Hematopoietic multipotent progenitor cell treated with erythropoietin and hydrocortisone succinate and interleukin-3 and kit ligand, for 8 days (in vitro differentiated cells): ENCODE results near the gene GRM1.

Source experiments
- DNase-seq: peaks from one replicate; pipeline ENCODE4 v3.0.0-alpha.2; 2015

Gene GRM1

DNA sequence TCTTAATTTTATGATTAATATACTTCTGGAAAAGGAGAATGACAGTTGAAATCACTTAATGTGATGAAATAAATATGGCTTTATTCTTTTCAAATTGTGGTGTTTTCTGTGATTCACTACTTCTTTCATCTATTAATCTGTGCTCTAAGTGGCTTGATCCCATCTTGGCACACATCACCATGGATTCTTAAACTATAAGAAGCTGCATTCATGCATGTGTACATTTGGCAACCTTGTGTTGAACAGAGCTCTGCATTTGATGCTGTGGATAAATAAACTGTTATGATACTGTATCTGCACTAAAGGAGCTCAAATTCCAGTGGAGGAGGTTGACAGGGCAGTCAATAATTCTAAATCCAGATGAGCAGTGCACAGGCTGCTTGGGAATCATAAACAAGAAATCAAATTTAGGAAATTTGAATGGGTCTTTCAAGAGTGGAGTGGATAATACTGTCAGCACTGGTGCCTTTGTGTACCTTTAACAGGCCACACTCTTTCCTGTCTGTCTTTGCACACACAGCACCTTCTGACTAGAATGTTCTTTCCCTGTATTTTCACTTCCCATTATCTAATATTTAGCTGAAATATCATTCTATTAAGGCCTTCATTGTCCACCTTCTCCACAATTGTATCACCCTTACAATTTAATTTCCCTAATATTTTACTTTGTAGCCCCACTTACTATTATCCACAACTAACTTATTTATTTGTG lies 252.9 kb downstream of the GRM1 start:
- no peak for DNase-seq

DNA sequence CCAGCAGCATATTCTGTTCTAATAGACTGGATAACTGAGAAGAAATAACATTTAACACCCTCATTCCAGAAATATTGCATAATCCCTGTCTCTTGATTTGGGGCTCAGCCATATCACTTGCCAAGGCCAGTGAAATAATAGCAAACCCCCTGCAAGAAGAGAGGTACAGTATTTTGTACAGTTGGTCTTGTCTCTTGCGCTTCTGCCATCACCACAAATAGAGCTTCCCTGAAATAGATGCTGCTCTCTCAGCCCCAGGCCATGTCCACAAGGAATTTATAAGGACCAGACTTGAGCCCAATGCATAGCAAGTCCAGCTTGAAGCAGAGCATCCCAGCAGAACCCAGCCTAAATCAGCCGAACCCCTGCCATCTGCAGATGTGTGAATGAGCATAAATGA lies 254.0 kb downstream of the GRM1 start:
- DNase-seq, result no peak

DNA sequence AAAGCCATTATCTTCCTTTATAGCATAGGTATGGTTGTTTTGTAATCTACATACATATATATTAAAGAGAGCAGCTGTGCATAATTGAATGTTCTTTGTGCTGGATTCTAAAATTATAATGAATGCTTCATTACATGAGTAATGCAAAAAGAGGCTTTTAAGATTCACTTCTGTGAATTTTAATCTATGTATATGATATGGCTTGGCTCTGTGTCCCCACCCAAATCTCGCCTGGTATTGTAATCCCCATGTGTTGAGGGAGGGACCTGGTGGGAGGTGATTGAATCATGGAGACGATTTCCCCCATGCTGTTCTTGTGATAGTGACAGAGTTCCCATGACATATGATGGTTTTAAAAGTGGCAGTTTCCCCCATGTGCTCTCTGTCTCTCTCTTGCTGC lies 255.4 kb downstream of the GRM1 start:
- DNase-seq, result no peak

DNA sequence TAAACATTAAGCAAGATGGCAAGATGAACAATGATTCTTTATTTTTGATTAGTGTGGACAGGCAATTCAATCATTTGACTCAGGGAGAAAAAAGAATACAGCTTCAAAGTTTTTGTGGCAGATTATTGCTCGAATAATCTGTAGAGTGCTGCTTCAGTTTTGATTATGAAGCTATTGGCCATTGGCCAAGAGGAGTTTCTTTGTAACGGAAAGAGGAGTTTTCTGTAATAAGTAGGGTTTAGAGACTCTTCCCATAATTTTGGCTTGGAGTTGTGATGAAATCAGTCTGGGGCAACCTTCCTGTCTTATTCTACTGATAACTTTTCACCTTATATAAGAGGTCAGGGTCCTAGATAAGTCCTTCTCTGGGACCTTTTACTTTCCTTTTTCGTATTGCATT lies 258.1 kb downstream of the GRM1 start:
- DNase-seq, result no peak

DNA sequence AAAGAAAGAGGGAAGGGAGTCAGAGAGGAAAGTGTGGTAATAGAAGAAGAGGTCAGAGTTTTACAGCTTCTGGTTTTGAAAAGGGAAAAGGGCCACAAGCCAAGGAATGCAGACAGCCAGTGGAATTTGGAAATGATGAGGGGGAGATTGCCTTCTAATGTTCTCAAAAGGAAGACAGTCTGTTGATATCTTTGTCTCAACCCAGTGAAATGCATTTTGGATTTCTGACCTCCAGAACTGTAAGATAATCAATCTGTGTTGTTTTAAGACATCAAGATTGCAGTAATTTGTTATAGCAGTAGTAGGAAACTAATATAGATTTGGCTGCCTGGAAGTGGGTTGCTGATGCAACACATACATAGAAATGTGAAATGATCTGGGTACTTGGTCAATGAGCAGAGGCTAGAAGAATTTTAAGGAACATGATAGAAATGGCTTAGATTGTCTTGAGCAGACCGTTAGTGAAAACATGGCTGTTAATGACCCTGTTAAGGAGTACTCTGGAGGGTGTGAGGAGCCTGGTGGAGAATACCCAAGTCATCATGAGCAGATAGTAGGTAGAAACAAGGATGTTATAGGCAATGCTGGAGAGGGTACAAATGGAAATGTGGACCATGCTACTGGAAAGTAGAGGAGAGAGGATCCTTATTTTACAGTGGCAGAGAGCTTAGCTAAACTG lies 259.0 kb downstream of the GRM1 start:
- DNase-seq, result no peak

DNA sequence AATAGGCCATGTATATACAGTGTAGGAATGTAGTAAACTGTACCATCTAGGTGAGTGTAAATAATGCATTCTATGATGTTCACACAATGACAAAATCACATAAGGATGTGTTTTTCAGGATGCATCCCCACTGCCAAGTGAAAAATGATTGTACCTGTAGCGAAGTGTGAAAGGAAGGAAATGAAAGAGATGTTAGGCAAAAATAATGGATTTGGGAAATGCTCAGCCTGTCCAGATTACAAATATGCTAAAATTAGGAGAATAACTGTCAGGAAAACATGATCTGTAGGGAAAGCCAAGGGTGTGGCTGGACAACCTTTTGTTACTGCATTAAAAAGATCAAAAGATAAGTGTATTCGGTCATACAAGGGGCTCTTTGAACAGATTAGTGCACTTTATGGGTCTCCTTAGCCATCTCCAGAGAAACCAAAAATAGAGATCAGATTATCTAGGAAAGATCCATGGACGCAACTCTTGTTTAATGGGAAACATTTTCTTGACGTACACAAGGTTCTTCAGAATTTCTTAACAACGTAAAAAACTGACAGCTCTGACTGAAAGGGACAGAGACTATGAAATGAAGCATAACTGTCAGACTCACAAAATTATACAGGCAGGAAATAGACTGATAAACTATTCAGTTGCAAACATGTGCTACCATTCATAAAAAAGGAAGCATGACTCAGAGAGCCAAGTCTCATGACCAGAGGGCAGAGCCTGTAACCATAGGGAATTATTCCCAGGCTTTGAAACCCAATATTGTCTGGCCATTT lies 261.1 kb downstream of the GRM1 start:
- no peak for DNase-seq

DNA sequence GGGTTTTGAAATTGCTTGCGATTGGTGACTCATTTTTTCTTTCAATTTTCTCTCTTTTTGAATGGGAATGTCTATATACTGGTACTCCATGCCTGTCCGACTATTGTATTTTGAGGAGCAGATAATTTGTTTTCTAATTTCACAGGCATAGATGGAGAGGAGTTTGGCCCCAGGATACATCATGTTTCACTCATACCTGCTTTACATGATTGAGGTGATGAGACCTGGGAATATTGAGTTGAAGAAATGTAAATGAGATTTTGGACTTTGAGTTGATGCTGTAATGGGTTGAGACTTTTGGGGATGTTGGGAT lies 261.7 kb downstream of the GRM1 start:
- no peak for DNase-seq

DNA sequence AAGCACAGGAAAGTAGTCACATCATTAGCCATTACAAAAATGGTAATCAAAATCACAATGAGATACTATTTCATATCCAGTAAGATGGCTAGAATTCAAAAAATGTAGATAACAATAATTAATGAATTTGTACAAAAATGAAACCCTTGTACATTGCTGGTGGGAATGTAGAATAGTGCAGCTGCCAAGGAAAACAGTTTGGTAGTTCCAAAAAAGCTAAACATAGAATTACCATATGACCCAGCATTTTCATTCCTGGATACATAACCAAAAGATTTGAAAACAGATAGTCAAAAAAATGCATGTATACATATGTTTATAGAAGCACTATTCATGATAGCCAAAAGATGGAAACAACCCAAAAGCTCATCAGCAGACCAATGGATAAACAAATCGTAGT lies 263.6 kb downstream of the GRM1 start:
- no peak for DNase-seq

DNA sequence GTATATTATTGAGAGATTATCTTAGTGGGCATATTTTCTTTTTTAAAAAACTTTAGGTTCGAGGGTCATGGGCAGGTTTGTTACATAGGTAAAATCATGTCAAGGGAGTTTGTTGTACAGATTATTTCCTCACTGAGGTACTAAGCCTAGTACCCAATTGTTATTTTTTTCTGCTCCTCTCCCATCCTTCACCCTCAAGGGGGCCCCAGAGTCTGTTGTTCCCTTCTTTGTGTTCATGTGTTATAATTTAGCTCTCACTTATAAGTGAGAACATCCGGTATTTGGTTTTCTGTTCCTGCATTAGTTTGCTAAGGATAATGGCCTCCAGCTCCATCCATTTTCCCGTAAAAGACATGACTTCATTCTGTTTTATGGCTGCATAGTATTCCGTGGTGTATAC lies 266.8 kb downstream of the GRM1 start:
- DNase-seq, result no peak

DNA sequence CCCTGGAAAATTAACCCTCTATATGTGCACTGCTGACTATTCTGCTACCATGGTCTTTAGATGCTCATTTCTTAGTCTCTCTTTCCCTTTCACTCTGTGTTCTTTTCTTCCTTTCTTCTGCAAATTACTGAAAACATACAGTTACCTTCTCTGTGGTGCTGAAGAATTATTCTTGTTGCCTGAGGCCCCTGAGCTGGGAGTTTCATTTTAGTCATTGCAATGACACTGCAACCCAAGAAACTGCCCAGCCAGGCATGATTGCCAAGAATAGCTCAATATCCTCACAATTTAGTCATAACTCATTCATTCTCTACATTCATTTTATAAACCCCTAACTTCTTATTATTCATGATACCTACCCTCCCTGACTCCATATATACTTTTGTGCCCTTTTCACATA lies 269.0 kb downstream of the GRM1 start:
- no peak for DNase-seq

DNA sequence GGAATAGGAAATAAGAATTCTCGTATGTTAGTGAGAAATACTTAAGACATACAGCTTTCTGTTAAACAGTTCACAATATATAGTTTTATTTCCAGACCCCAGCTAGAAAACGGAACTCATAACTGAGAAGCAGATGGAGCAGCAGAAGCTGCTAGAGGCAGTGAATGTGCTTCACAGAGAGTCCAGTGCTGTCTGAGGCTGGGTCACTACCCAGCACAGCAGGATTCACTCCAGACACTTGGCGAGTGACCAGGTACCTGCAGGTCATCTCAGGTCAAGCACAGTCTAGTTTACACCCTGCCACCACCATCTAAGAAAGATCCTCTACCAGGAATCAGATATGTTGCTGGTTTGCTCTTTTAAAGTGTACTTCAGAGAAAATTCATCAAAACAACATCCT lies 271.7 kb downstream of the GRM1 start:
- DNase-seq, result no peak

DNA sequence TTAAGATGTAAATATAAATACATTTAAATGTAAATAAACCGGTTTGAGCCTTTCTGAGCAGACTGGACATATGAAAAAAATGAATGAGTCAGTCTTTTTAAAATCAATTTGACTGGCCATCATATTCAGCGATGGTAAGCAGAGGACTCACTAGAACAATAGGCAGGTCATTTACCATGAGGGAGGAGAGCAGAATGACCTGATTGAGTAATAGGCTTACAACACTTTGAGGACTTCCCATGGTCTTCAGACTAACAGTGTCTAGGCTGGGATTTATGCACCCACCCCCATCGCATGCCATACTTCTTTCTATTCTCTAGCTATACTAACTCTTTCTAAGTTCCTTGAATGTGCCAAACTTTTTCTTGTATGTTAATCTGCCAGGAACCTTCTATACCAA lies 272.9 kb downstream of the GRM1 start:
- DNase-seq, result no peak

DNA sequence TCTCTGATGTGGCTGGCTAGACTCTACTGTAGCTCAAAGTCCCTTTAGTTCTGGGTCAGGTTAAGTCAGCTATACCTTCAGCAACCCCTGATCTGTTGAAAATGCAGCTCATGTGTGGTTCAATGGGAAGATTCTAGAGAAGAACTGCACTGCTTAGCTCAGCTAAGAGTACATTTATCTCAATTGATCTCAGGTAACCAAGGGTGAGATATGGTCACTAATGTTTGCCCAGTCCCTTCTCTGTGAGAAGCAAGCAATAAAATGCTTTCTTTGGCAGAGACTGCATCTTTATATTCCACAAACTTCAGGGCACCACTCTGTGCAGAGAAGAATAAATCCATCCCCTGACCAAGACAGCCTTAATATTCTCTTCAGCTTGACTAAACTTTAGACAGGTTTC lies 274.1 kb downstream of the GRM1 start:
- DNase-seq, result no peak

DNA sequence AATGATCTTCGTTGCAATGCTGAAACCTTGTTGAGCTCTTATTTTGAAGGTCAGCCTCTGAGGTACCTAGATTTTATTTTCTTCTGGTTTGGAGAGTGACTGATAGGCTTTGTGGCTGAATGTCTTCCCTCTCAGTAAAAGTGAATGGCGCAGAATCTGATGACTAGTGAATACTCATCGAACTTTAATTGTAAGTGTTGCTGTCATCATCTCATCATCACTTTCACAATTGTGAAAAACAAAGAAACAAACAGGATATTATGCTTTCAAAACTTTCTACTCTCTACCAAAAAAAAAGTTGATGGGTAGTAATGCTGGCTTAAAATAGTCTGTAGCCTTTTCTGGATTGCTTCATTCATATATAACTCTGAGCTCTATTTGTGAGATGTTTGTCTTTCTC lies 275.3 kb downstream of the GRM1 start:
- DNase-seq, result no peak

DNA sequence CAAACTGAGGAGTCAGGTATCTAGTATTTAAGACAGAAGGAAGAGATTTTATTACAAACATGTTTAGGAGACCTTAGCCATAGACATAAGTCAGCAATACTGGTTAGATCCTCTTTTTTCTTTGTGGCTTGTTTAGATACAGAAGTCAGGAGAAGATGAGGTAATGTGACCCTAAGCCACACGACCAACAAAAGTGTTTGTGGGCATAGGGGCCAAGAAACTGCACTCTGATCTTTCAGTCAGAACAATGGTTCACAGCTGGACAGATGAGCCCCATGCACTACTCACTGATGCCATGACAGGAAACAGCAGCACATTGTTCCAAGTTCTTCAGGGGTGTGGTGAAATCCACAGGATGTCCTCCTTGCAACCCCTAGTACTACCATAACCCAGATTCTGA lies 276.2 kb downstream of the GRM1 start:
- no peak for DNase-seq

DNA sequence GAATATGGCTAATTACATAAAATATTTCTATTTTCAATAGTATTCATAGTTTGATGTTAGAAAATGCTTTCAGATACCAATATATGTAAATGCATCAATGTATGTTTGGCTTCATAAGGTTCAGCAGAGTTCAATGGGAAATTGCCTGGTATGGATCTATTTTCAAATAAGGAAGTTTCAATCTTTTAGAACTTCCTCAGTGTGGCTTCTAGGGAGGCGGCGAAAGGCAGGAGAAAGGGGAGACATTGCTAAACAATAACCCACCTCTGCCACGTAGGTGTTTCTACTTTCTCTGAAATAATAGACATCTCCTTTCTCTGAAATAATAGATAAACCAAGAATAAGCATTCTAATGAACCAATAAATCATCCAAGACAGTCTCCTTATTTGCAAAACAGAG lies 277.1 kb downstream of the GRM1 start:
- DNase-seq, result no peak

DNA sequence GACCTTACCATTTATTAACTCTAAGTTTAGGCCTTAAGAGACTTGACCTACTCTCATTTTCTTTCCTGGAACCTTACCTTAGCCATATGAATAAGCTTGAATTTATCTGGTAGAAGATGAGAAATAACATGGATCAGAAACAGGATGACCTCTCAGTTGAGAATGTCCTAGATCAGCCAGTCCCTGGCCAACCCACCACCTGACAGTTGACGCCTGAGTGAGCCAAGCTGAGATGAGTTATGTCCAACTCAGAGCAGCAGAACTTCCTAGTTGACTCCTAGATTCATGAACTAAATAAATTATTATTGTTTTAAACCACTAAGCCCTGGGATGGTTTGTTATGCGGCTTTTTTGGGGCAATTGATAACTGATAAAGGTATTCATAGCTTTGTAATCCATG lies 281.8 kb downstream of the GRM1 start:
- DNase-seq, result no peak

DNA sequence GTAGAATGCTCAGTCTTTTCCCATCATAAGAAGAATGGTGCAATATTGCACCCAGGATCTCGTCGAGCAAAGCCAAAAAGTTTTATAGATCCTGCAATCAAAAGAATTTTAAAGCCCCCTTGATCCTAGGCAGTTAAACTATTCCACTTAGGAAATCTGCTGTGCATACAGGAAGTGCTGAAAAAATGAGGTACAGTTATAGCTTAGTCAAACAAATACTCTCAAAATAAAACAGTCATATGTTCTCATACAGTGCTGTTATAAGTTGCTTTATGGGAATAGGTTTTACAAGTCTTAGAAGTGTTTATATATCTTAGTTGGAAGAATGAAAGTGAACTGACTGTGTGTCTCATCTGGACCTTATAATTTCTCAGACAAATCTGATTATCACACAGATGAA lies 282.2 kb downstream of the GRM1 start:
- no peak for DNase-seq

DNA sequence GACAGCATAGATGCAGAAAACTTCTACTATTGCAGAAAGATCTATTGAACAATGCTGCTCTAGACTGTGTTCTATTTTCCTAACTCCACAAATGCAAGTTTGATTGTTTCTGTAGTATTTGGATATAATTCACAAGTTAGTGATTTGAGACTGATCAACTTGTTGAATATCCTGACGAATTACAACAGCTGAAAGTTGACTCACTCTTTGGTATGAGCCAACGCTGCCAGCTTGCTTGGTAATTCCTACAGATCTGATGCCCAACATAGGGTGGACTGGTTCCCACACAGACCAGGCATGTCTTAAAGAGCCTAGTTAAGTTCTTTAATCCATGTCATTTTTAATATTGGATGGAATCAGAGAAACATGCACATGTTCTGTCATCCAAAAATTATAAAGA lies 283.7 kb downstream of the GRM1 start:
- no peak for DNase-seq

DNA sequence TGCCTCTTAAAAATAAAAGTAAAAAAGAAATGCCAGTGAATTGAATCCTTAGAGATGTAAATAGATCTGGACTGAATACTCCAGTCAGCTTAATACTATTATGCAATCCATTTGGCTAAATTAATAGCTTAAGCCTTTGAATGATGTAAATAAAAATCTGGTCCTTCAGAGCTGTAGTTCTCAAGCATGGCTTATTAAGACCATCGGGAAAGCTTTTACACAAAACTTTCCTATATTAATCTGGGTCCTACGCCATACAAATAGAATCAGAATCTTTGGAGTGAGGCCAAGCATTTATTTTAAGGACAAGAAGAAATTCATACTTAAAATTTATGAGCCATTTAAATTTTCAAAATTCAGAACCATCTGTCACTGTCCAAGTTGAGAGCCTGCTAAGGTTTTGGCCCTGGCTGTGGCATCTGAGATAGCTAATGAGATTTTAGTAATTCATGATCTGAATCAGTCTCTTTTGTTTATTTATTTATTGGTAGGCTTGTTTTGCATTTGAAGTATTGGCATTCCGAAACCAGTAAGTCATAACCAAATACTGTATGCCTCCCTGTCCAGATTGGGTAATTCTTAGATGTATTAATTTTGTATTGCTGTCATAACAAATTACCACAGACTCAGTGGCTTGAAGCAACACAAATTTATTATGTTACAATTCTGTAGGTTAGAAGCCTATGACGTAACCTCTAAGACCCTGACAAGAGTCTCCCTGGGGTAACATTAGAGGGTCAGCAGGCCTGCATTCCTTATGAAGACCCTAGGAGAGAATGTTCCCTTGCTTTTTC lies 286.7 kb downstream of the GRM1 start:
- DNase-seq, result no peak

DNA sequence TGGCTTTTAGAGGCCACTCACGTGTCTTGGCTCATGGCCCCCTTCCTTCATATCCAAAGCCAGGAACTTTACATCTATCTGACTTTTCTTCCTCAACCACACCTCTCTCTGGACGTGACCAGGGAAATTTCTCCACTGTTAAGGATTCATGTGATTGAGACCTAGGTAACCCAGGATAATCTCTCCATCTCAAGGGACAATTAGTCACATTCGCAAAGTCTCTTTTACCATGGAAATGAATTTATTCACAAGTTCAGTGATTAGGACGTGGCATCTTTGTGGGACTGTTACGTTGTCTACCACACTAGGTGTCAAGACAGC lies 287.3 kb downstream of the GRM1 start:
- DNase-seq, result no peak

DNA sequence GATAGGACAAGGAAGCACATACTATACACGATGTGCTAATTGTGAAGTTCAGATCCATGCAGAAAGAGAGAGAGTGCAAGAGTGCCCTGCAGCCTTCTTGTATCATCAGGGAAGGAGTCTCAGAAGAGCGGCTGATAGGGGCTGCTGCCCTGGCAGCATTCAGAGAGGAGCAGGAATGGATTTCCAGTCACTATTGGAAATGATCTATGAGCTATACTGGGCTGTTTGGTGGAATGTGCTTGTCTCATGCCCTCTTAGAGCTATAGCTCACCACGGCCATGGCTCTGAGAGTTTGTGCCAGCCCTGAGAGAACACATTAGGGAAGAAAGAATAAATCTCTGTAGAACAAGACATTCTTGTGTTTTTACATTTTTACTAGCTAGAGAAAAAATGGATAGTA lies 302.2 kb downstream of the GRM1 start:
- no peak for DNase-seq

DNA sequence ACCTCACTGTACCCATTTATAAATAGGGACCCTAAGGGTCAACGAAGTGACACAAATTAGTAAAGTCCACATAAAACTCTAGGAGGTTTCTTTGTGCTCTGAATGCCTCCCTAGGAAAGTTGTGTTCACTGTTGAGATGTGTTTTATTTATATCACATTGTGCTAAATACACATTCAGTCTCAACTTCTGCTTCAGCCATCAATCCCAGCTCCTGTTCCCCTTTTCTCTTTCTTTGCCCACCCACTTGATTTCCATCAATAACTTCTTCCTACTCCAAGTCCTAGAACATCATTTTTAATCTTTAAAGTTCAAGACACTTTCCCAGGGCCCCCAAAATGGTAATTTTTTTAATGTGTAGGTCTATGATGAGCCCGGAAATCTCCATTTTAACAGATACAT lies 306.5 kb downstream of the GRM1 start:
- no peak for DNase-seq

DNA sequence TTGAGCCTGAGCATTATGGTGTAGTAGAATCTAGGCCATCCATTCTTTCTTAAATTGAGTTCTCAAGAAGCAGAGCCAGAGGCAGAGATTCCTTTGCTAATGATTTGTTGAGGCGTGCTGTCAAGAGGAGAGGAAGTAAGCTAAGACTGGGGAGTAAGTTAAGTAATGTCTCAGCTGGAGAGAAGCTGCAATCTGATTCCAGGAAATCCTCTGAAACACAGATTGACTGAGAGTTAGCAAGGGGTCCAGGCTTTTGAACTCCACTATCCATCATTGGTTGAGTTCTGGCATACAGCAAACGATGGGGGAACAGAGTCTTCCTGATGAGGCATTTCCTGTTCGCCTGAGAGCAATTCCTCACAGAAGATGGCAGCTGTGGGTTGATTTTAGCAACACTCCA lies 307.3 kb downstream of the GRM1 start:
- DNase-seq, result no peak
